ENCODE measurements around the gene MYPOP. TPM values are rescaled to one million over a fixed set of nuclear protein-coding genes. Genes with fewer than 3 reads are reported as not detected.

MYPOP gene
- total and polyA plus RNA-seq, 2 of the 13 experiments (the other 11 are each of a cell fraction or from before 2014, with no cell fraction given), result 2.3 to 2.7 TPM

GRCh38 chr19:45863335-45863839 lies 39.0 kb downstream of the MYPOP start (continued):
- TF ChIP-seq KMT2B (CRISPR knock-in tag; IDR thresholded peaks at IDR 0.05) (no peak), THYN1 (CRISPR knock-in tag; IDR thresholded peaks at IDR 0.05; ENCODE audit: borderline replicate concordance, low read depth) (no peak), ZNF333 (CRISPR knock-in tag; IDR thresholded peaks at IDR 0.05; ENCODE audit: borderline replicate concordance) (no peak), ZNF501 (CRISPR knock-in tag; IDR thresholded peaks at IDR 0.05) (peak; percentile 55; the same call in 1 of the 2 replicates), CEBPZ (IDR thresholded peaks at IDR 0.05; ENCODE audit: low read length) (no peak), ZNF577 (CRISPR knock-in tag; IDR thresholded peaks at IDR 0.05; ENCODE audit: borderline replicate concordance, low read depth) (no peak), ZNF878 (CRISPR knock-in tag; IDR thresholded peaks at IDR 0.05) (no peak), FOXC1 (CRISPR knock-in tag; IDR thresholded peaks at IDR 0.05; ENCODE audit: borderline replicate concordance) (0 out of 2 replicates have a peak, but pooled peaks have one; percentile 39), THAP9 (CRISPR knock-in tag; IDR thresholded peaks at IDR 0.05; ENCODE audit: borderline replicate concordance) (no peak; the same call in 1 of the 2 replicates), ZNF24 (IDR thresholded peaks at IDR 0.05) (no peak), ZNF792 (CRISPR knock-in tag; IDR thresholded peaks at IDR 0.05) (no peak), JUNB (CRISPR knock-in tag; IDR thresholded peaks at IDR 0.05; ENCODE audit: borderline replicate concordance) (no peak), ZNF841 (CRISPR knock-in tag; IDR thresholded peaks at IDR 0.05; ENCODE audit: borderline replicate concordance) (no peak), ZNF543 (CRISPR knock-in tag; IDR thresholded peaks at IDR 0.05) (no peak; the same call in 1 of the 2 replicates), ZHX2 (IDR thresholded peaks at IDR 0.05; ENCODE audit: low read depth) (no peak), ZHX2 (CRISPR knock-in tag; IDR thresholded peaks at IDR 0.05; ENCODE audit: borderline replicate concordance) (no peak), SRSF4 (IDR thresholded peaks at IDR 0.05; ENCODE audit: low read depth, low read length, poor library complexity, severe bottlenecking) (no peak), NFRKB (IDR thresholded peaks at IDR 0.05) (no peak), TBX2 (CRISPR knock-in tag; IDR thresholded peaks at IDR 0.05; ENCODE audit: borderline replicate concordance) (0 out of 2 replicates have a peak, but pooled peaks have one; percentile 16)
